Measurements from ENCODE around the gene CCK.

The CCK gene

GRCh38 chr3:42266085-42266484, at the start of gene CCK:
Gene CCK (minus strand): TSS chr3:42266185. CDS start chr3:42263630, 2,555 bp downstream.
- no peak for TF ChIP-seq CTCF (IDR thresholded peaks at IDR 0.05; ENCODE audit: control insufficient read depth, insufficient read depth, low read depth, low read length, missing control alignments)
- H3K4me3 ChIP-seq (ENCODE audit: control insufficient read depth, low read depth, low read length): no peak within 1 kb of the TSS
- no peak for DNase-seq (ENCODE audit: low read depth)

- no peak for DNase-seq (ENCODE audit: low read depth)
- no peak for TF ChIP-seq CTCF (IDR thresholded peaks at IDR 0.05; ENCODE audit: control insufficient read depth, insufficient read depth, low read depth, low read length, missing control alignments)
- no peak overlapping the region for H3K4me3 ChIP-seq (ENCODE audit: control insufficient read depth, low read depth, low read length)
Measured at GRCh38 chr3:42314411-42314810, 48.4 kb upstream of the CCK start.

GRCh38 chr3:42308651-42309050, 42.7 kb upstream of the CCK start:
- TF ChIP-seq CTCF (IDR thresholded peaks at IDR 0.05; ENCODE audit: control insufficient read depth, insufficient read depth, low read depth, low read length, missing control alignments): no peak
- DNase-seq (ENCODE audit: low read depth): no peak
- H3K4me3 ChIP-seq (ENCODE audit: control insufficient read depth, low read depth, low read length): no peak overlapping the region

- no peak overlapping the region for H3K4me3 ChIP-seq (ENCODE audit: control insufficient read depth, low read depth, low read length)
- no peak for DNase-seq (ENCODE audit: low read depth)
- no peak for TF ChIP-seq CTCF (IDR thresholded peaks at IDR 0.05; ENCODE audit: control insufficient read depth, insufficient read depth, low read depth, low read length, missing control alignments)
Measured at GRCh38 chr3:42306499-42306898, 40.5 kb upstream of the CCK start.

GRCh38 chr3:42302924-42303634, 37.1 kb upstream of the CCK start:
- no peak for DNase-seq (ENCODE audit: low read depth)
- TF ChIP-seq CTCF (IDR thresholded peaks at IDR 0.05; ENCODE audit: control insufficient read depth, insufficient read depth, low read depth, low read length, missing control alignments): no peak

GRCh38 chr3:42301446-42302175, 35.6 kb upstream of the CCK start:
- no peak overlapping the region for H3K4me3 ChIP-seq (ENCODE audit: control insufficient read depth, low read depth, low read length)
- no peak for TF ChIP-seq CTCF (IDR thresholded peaks at IDR 0.05; ENCODE audit: control insufficient read depth, insufficient read depth, low read depth, low read length, missing control alignments)
- DNase-seq (ENCODE audit: low read depth): no peak

More at GRCh38 chr3:42302924-42303634, 37.1 kb upstream of the CCK start:
- no peak overlapping the region for H3K4me3 ChIP-seq (ENCODE audit: control insufficient read depth, low read depth, low read length)
